Panc1 (cell line): Measurements from ENCODE around the gene SH3BP5L.

Source experiments
- CTCF ChIP-seq: fragments of 450-650 bp; IDR thresholded peaks from 2 replicates; pipeline ENCODE4 v1.5.1; 2017; ENCODE audit warnings: mild to moderate bottlenecking
- POLR2AphosphoS5 ChIP-seq: IDR thresholded peaks from 2 replicates; pipeline ENCODE4 v1.6.1; 2012; ENCODE audit warnings: mild to moderate bottlenecking, low read depth, low read length, moderate library complexity
- REST ChIP-seq, 2 experiments: IDR thresholded peaks; 2 replicates each; pipeline ENCODE4 v1.6.1; 2011 to 2012; ENCODE audit warnings: low read depth in 2 of 2, control low read depth in 1 of 2, low read length in 1 of 2, mild to moderate bottlenecking in 1 of 2, moderate library complexity in 1 of 2; ENCODE audit not compliant: insufficient read depth in 1 of 2
- SIN3A ChIP-seq: IDR thresholded peaks from 2 replicates; pipeline ENCODE4 v1.6.1; 2012; ENCODE audit warnings: low read depth, mild to moderate bottlenecking, low read length, moderate library complexity, borderline replicate concordance; ENCODE audit not compliant: insufficient read depth
- TCF7L2 ChIP-seq: IDR thresholded peaks from 2 replicates; pipeline ENCODE4 v1.6.1; 2011; ENCODE audit warnings: mild to moderate bottlenecking, low read depth, low read length, inconsistent platforms

GRCh38 chr1:248779350-248779749 is 46.4 kb downstream of the SH3BP5L start:
- TF ChIP-seq CTCF: no peak
- TF ChIP-seq POLR2AphosphoS5: no peak
- no peak for TF ChIP-seq REST (IDR thresholded peaks at IDR 0.05; ENCODE audit: insufficient read depth in 1 of 2, low read depth in 2 of 2, low read length in 1 of 2)
- no peak for TF ChIP-seq SIN3A
- no peak for TF ChIP-seq TCF7L2
